ENCODE data around the gene CELA1.
A peak's percentile ranks its signal among the peaks of the same experiment; 100 is the strongest.

The CELA1 gene

GRCh38 chr12:51324953-51325352 lies 21.5 kb downstream of the CELA1 start:
- DNase-seq (ENCODE audit: low read depth in 2 of 2) = no peak
- no peak overlapping the region for H3K4me3 ChIP-seq (replicated peaks in 1 of 2; ENCODE audit: low read depth in 2 of 2, low read length in 2 of 2)
- TF ChIP-seq CTCF (IDR thresholded peaks at IDR 0.05; ENCODE audit: low read depth, low read length) = no peak

GRCh38 chr12:51323966-51324895 lies 22.2 kb downstream of the CELA1 start, which contains the start of gene BIN2:
TSS of gene BIN2 (minus strand) at chr12:51324174. CDS start at chr12:51324102, 72 bp downstream.
- no peak within 1 kb of the TSS for H3K4me3 ChIP-seq (replicated peaks in 1 of 2; ENCODE audit: low read depth in 2 of 2, low read length in 2 of 2)
- TF ChIP-seq CTCF (IDR thresholded peaks at IDR 0.05; ENCODE audit: low read depth, low read length) = no peak
- no peak for DNase-seq (ENCODE audit: low read depth in 2 of 2)

GRCh38 chr12:51323317-51323960 lies 23.0 kb downstream of the CELA1 start:
- no peak for TF ChIP-seq CTCF (IDR thresholded peaks at IDR 0.05; ENCODE audit: low read depth, low read length)
- no peak overlapping the region for H3K4me3 ChIP-seq (replicated peaks in 1 of 2; ENCODE audit: low read depth in 2 of 2, low read length in 2 of 2)
- no peak for DNase-seq (ENCODE audit: low read depth in 2 of 2)

- no peak overlapping the region for H3K4me3 ChIP-seq (replicated peaks in 1 of 2; ENCODE audit: low read depth in 2 of 2, low read length in 2 of 2)
- DNase-seq (ENCODE audit: low read depth in 2 of 2) = no peak
- no peak for TF ChIP-seq CTCF (IDR thresholded peaks at IDR 0.05; ENCODE audit: low read depth, low read length)
Measured at GRCh38 chr12:51322452-51322851, 24.0 kb downstream of the CELA1 start.

- no peak overlapping the region for H3K4me3 ChIP-seq (replicated peaks in 1 of 2; ENCODE audit: low read depth in 2 of 2, low read length in 2 of 2)
- no peak for TF ChIP-seq CTCF (IDR thresholded peaks at IDR 0.05; ENCODE audit: low read depth, low read length)
- DNase-seq (ENCODE audit: low read depth in 2 of 2) = no peak
Measured at GRCh38 chr12:51321882-51322281, 24.6 kb downstream of the CELA1 start.

GRCh38 chr12:51320695-51321320 lies 25.7 kb downstream of the CELA1 start:
- peak; percentile 56 to 58 for DNase-seq (ENCODE audit: low read depth in 2 of 2)
- no peak overlapping the region for H3K4me3 ChIP-seq (replicated peaks in 1 of 2; ENCODE audit: low read depth in 2 of 2, low read length in 2 of 2)
- no peak for TF ChIP-seq CTCF (IDR thresholded peaks at IDR 0.05; ENCODE audit: low read depth, low read length)

Measured in cardiac fibroblast (primary cell).